Epithelial cell of proximal tubule (primary cell): ENCODE measurements around the gene SYAP1. TPM values are rescaled to one million over a fixed set of nuclear protein-coding genes. Genes with fewer than 3 reads are reported as not detected.
"Not testable (repeated sequence)": the region's sequence is repeated elsewhere in the genome, so short reads cannot be mapped to it uniquely, and the experiment has no call there.

Source experiments
- DNase-seq: peaks from one replicate; pipeline ENCODE4 v3.0.0-alpha.2; 2011; ENCODE audit warnings: low read depth
- H3K4me3 ChIP-seq: 2 replicates; pipeline ENCODE4 v1.5.1; 2011; ENCODE audit warnings: low read depth, mild to moderate bottlenecking, low read length
- CTCF ChIP-seq: conservative IDR thresholded peaks from 2 replicates; pipeline ENCODE4 v1.5.1; 2012; ENCODE audit warnings: low read depth, mild to moderate bottlenecking, low read length
- total RNA-seq: library from RNA; depleted of rRNA; stranded (reverse); fragments of >200 nt; gene quantifications from 2 replicates; pipeline ENCODE4 v1.2.3, GENCODE V29; 2015

The SYAP1 gene
- total RNA-seq, 1 donor from 2014 or later: 24.0 TPM

GRCh38 chrX:16783452-16783851, 64.0 kb downstream of the SYAP1 start:
- H3K4me3 ChIP-seq: no peak overlapping the region
- DNase-seq: no peak
- no peak for TF ChIP-seq CTCF

GRCh38 chrX:16784440-16784839, 65.0 kb downstream of the SYAP1 start:
- not testable (repeated sequence) for H3K4me3 ChIP-seq, DNase-seq

GRCh38 chrX:16785247-16786138, 66.1 kb downstream of the SYAP1 start:
- DNase-seq: no peak
- TF ChIP-seq CTCF: no peak
- H3K4me3 ChIP-seq: peak overlapping the region; percentile 77

- H3K4me3 ChIP-seq: peak within 1 kb of the TSS; percentile 77
- peak; percentile 77 for DNase-seq
Observed at GRCh38 chrX:16786139-16786790, 66.9 kb downstream of the SYAP1 start, which contains the start of gene TXLNG. TSS of gene TXLNG (plus strand) at chrX:16786466. CDS start at chrX:16786488, 22 bp downstream.

GRCh38 chrX:16786791-16787735, 67.7 kb downstream of the SYAP1 start:
- DNase-seq: no peak
- no peak for TF ChIP-seq CTCF
- peak overlapping the region; percentile 77 for H3K4me3 ChIP-seq

More at GRCh38 chrX:16786139-16786790, 66.9 kb downstream of the SYAP1 start, which contains the start of gene TXLNG:
- TF ChIP-seq CTCF: no peak

GRCh38 chrX:16788477-16788876, 69.1 kb downstream of the SYAP1 start:
- H3K4me3 ChIP-seq: no peak overlapping the region
- DNase-seq: no peak
- TF ChIP-seq CTCF: no peak
